ENCODE data around the gene CNGA1. TPM values are rescaled to one million over a fixed set of nuclear protein-coding genes. Genes with fewer than 3 reads are reported as not detected.

CNGA1 gene
- total RNA-seq, 2 experiments from 2014 or later, result 0.70 TPM; not detected in 1

Other genes with a start within 250 kb of the CNGA1 start
- under 1 TPM in 1 of 2 experiments, not detected in 1; 0.56 TPM for gene CORIN, start 178.6 kb downstream of the CNGA1 start, total RNA-seq
- 10 to 100 TPM; 10.9 to 12.0 TPM for gene NFXL1, start 102.1 kb downstream of the CNGA1 start, total RNA-seq
- gene NIPAL1, start 91 bp upstream of the CNGA1 start, total RNA-seq, result 1 to 10 TPM; 1.3 to 1.9 TPM
- gene TXK, start 117.6 kb upstream of the CNGA1 start, total RNA-seq, result 10 to 100 TPM; 16.5 to 18.4 TPM